Right atrium auricular region (tissue), 2 donors: ENCODE data around the gene COG2. TPM values are rescaled to one million over a fixed set of nuclear protein-coding genes. Genes with fewer than 3 reads are reported as not detected.
"Not testable (repeated sequence)": the region's sequence is repeated elsewhere in the genome, so short reads cannot be mapped to it uniquely, and the experiment has no call there.

Experiments used
- DNase-seq: peaks from one replicate; pipeline ENCODE4 v3.0.0-alpha.2; 2019; ENCODE audit warnings: low spot score
- H3K27ac ChIP-seq, 2 donors: fragments of 200-600 bp; sonication (generic); 1 replicate in 1 of 2; 2 replicates in 1 of 2; pipeline ENCODE4 v1.5.1; 2016 to 2019
- H3K27me3 ChIP-seq, 2 donors: fragments of 200-600 bp; sonication (generic); one replicate each; pipeline versions ENCODE4 v1.5.1 to v1.6.0; 2017 to 2019
- H3K36me3 ChIP-seq: fragments of 200-600 bp; sonication (generic); one replicate; pipeline ENCODE4 v1.5.1; 2016
- H3K4me1 ChIP-seq, 2 donors: fragments of 200-600 bp; sonication (generic); one replicate each; pipeline versions ENCODE4 v1.5.1 to v1.6.0; 2017 to 2019
- H3K4me3 ChIP-seq, 2 donors: fragments of 200-600 bp; sonication (generic); 1 replicate in 1 of 2; 2 replicates in 1 of 2; pipeline ENCODE4 v1.5.1; 2017 to 2019; ENCODE audit warnings: mild to moderate bottlenecking in 1 of 2, moderate library complexity in 1 of 2
- H3K9me3 ChIP-seq, 2 donors: fragments of 200-600 bp; sonication (generic); one replicate each; pipeline ENCODE4 v1.5.1; 2019
- CTCF ChIP-seq, 2 donors: fragments of 200-600 bp; sonication (generic); IDR thresholded peaks; one replicate each; pipeline ENCODE4 v1.5.1; 2019; ENCODE audit warnings: antibody characterized with exemption in 2 of 2
- total RNA-seq, 2 donors: library from RNA; depleted of rRNA; stranded (reverse); fragments of >200 nt; gene quantifications; one replicate each; pipeline ENCODE4 v1.1.0, GENCODE V29; 2016

Gene COG2
- total RNA-seq, 2 donors from 2014 or later: 27.6 to 34.7 TPM

DNA sequence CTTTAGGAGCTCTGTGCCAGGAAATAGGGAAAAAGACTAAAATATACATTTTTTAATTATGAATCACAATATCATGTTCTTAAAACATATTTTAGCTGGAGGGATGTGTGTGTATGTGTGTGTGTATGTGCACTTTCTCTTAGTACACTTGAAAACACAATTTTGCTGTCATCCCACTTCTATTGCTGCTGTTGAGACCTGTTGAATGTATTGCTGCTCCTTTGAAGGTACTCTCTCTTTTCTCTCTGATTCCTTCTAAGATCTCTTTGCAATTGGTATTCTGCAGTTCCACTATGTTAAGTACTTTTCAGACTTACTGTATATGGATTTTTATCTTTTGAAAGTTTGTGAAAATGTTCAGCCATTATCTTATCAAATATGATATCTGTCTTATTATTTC, 43.5 kb upstream of the COG2 start:
- H3K27ac ChIP-seq: no peak overlapping the region
- no peaks in the 10 kb centered on the region for H3K36me3 ChIP-seq
- no peaks in the 10 kb centered on the region for H3K4me1 ChIP-seq
- no peak for TF ChIP-seq CTCF (IDR thresholded peaks at IDR 0.05)
- H3K9me3 ChIP-seq: no peaks in the 10 kb centered on the region
- H3K4me3 ChIP-seq: no peak overlapping the region
- no peak for DNase-seq
- H3K27me3 ChIP-seq: no peaks in the 10 kb centered on the region

DNA sequence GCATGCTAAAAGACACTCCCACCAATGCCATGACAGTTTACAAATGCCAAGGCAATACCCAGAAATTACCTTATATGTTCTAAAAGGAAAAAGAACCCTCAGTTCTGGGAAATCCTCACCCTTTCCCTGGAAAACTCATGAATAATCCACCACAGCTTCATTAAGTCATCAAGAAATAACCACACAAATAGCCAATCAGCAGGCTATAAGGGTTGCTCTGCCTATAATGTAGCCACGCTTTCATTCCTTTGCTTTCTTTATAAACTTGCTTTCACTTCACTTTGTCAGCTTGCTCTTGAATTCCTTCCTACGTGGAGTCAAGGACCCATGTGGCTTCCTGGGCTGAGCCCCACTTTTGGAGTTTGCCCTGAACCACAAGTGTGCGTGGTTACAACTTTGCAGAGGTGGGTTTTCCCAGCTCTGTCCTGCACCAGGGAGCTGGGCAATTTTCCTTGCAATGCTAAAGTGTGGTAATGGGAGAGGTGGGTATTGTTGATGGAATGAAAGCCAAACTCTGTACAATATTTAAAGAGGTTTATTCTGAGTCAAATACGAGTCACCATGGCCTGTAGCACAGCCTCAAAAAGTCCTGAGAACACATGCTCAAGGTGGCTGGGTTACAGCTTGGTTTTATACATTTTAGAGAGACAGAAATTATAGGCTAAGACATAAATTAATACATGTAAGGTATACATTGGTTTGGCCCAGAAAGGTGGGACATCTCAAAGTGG, 42.2 kb upstream of the COG2 start:
- DNase-seq: no peak
- H3K27me3 ChIP-seq: no peaks in the 10 kb centered on the region
- no peaks in the 10 kb centered on the region for H3K4me1 ChIP-seq
- no peak overlapping the region for H3K4me3 ChIP-seq
- no peaks in the 10 kb centered on the region for H3K36me3 ChIP-seq
- no peak for TF ChIP-seq CTCF (IDR thresholded peaks at IDR 0.05)
- no peak overlapping the region for H3K27ac ChIP-seq
- H3K9me3 ChIP-seq: no peaks in the 10 kb centered on the region

DNA sequence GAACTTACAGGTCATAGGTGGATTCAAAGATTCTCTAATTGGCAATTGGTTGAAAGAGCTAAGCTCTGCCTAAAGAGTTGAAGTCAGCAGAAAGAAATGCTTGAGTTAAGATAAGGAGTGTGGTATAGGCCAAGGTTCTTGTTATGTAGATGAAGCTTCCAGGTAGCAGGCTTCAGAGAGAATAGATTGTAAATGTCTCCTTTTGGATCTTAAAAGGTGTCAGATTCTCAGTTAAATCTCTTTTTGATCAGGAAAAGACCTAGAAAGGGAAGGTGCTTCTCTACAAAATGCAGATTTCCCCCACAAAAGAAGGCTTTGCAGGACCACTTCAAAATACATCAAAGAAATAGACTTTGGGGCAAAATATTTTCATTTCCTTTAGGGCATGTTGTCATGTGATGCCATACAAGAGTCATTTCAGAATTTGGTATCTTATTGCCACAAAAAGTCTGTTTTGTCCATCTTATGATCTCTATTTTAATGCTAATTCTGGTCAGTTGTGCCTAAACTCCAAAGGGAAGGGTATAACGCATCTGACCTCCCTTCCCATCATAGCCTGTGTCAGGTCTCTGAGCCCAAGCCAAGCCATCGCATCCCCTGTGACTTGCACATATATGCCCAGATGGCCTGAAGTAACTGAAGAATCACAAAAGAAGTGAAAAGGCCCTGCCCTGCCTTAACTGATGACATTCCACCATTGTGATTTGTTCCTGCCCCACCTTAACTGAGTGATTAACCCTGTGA, 41.5 kb upstream of the COG2 start:
- not testable (repeated sequence) for H3K4me1 ChIP-seq, H3K4me3 ChIP-seq, H3K27me3 ChIP-seq, H3K36me3 ChIP-seq, H3K9me3 ChIP-seq, DNase-seq, H3K27ac ChIP-seq

DNA sequence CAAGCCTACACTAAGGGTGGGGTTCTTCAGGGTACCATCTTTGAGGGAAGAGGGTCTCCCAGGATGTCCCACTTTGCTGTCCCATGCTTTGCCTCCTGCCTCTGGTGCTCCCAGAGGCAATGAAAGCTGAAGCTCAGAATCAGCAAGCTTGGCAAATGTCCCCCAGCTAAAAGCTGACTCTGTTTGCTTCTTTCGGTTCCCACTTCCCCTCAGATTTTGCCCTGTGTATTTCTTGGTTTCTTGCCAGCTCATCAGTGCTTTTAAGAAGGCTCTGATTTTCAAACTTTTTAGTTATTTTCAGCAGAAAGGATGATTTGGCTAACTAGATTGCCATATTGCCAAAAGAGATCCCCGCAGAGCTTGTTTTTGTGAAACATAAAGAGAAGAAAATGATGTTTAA, 33.1 kb upstream of the COG2 start:
- no peak for DNase-seq
- Histone ChIP-seq H3K4me1 (peaks cover 0 to 16% of the 10 kb centered on the region in 2 donors), H3K27ac (no peak overlapping the region), H3K4me3 (no peak overlapping the region), H3K36me3 (no peaks in the 10 kb centered on the region), H3K9me3 (no peaks in the 10 kb centered on the region), H3K27me3 (no peaks in the 10 kb centered on the region)
- no peak for TF ChIP-seq CTCF (IDR thresholded peaks at IDR 0.05)

GRCh38 chr1:230610589-230610988, 31.7 kb upstream of the COG2 start:
- Histone ChIP-seq H3K4me1 (peaks cover 0 to 16% of the 10 kb centered on the region in 2 donors), H3K36me3 (no peaks in the 10 kb centered on the region), H3K27ac (no peak overlapping the region), H3K27me3 (no peaks in the 10 kb centered on the region), H3K4me3 (no peak overlapping the region), H3K9me3 (no peaks in the 10 kb centered on the region)
- no peak for DNase-seq
- TF ChIP-seq CTCF (IDR thresholded peaks at IDR 0.05): no peak

DNA sequence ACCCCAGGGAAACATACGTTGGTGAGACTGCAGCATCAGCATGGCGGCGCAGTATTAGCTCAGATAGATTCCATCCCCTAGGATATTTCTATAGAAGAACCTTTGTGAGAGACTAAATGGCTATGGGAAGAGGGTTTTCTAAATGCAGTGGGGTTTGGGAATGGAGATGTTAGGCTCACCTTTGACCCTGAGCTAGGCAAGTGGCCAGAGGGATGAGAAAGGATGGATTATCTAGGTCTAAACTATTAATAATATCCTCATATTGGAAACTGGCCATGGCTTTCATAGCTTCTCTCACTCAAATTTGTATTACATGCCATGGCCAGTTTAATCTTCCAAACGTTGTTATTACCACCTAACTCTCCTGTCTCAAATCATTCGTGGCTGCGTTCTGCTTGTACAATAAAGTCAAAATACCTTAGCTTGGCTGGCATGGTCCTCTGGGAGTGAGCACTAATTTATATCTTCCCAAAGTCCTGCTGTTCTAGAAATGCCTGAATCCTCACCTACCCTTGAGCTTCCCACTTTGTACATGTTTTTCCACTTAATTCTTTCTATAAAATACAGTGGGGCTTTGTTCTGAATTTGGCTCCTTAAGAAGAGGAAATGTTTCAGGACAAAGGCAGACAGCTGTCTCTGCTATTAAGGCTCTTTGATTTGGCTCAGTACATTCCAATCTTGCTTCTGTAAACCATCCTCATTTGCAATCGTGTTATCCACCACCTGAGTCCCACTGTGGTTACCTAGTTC, 31.0 kb upstream of the COG2 start:
- no peak overlapping the region for H3K4me3 ChIP-seq
- H3K4me1 ChIP-seq: peaks cover 0 to 16% of the 10 kb centered on the region in 2 donors
- TF ChIP-seq CTCF (IDR thresholded peaks at IDR 0.05): no peak
- no peak for DNase-seq
- no peaks in the 10 kb centered on the region for H3K27me3 ChIP-seq
- no peaks in the 10 kb centered on the region for H3K36me3 ChIP-seq
- no peak overlapping the region for H3K27ac ChIP-seq
- no peaks in the 10 kb centered on the region for H3K9me3 ChIP-seq
